GM12892 (cell line): Measurements from ENCODE around the gene GPATCH2.

ENCODE experiments used
- POLR2A ChIP-seq: IDR thresholded peaks from 2 replicates; pipeline ENCODE4 v1.6.1; 2011; ENCODE audit warnings: low read depth, low read length, control low read depth
- POLR2AphosphoS5 ChIP-seq: IDR thresholded peaks from 2 replicates; pipeline ENCODE4 v1.6.1; 2011; ENCODE audit warnings: low read depth, low read length, control low read depth
- TAF1 ChIP-seq: IDR thresholded peaks from 2 replicates; pipeline ENCODE4 v1.6.1; 2011; ENCODE audit warnings: low read depth, mild to moderate bottlenecking, control low read depth, low read length, borderline replicate concordance

GRCh38 chr1:217435204-217435603 is 195.7 kb downstream of the GPATCH2 start:
- no peak for TF ChIP-seq POLR2AphosphoS5
- TF ChIP-seq TAF1, result no peak
- no peak for TF ChIP-seq POLR2A
